PC-9 (cell line): ENCODE results near the gene STX16. TPM values are rescaled to one million over a fixed set of nuclear protein-coding genes. Genes with fewer than 3 reads are reported as not detected.

Source experiments
- BruUV-seq: library from RNA; stranded (reverse); fragments of 400-500 nt; replicated peaks from 2 replicates; lab custom pipeline; 2021; lab: Mats Ljungman, UMichigan
- CTCF ChIA-PET: fragments of 300-600 bp; sonication (Branson Sonifier 250); formaldehyde crosslinking; loops from one replicate; lab custom pipeline; 2022; ENCODE audit warnings: antibody characterized with exemption; lab: Charles Lee
- POLR2A ChIA-PET: fragments of 300-600 bp; sonication (Branson Sonifier 250); formaldehyde crosslinking; loops from one replicate; lab custom pipeline; 2022; ENCODE audit warnings: antibody characterized with exemption; ENCODE audit not compliant: unreplicated experiment; lab: Charles Lee
- DNase-seq, 2 experiments: peaks; one replicate each; pipeline versions ENCODE4 v3.0.0 to v3.0.0-alpha.2; 2015 to 2022; ENCODE audit warnings: mixed read lengths in 1 of 2
- H2AFZ ChIP-seq: fragments of 200-600 bp; sonication (generic); 2 replicates; pipeline ENCODE4 v1.8.1; 2017; ENCODE audit warnings: antibody characterized with exemption
- H3F3A ChIP-seq: fragments of 200-600 bp; sonication (generic); 2 replicates; pipeline ENCODE4 v1.8.1; 2017; ENCODE audit warnings: antibody characterized with exemption, mild to moderate bottlenecking, low read depth; ENCODE audit not compliant: insufficient read depth
- H3K27ac ChIP-seq: fragments of 200-600 bp; sonication (generic); 2 replicates; pipeline ENCODE4 v1.6.1; 2016; ENCODE audit warnings: mixed run types
- H3K27me3 ChIP-seq: fragments of 200-600 bp; sonication (generic); 2 replicates; pipeline ENCODE4 v1.6.1; 2016; ENCODE audit warnings: low read depth, mixed run types; ENCODE audit not compliant: insufficient read depth
- H3K36me3 ChIP-seq: fragments of 200-600 bp; sonication (generic); 2 replicates; pipeline ENCODE4 v1.6.1; 2016; ENCODE audit warnings: low read depth, mixed run types
- H3K4me1 ChIP-seq: fragments of 200-600 bp; sonication (generic); replicated peaks from 2 replicates; pipeline ENCODE4 v1.6.1; 2016; ENCODE audit warnings: mixed run types; ENCODE audit not compliant: insufficient read depth
- H3K4me2 ChIP-seq: fragments of 200-600 bp; sonication (generic); 2 replicates; pipeline ENCODE4 v1.6.1; 2017; ENCODE audit warnings: mixed run types
- H3K4me3 ChIP-seq: fragments of 200-600 bp; sonication (generic); 2 replicates; pipeline ENCODE4 v1.6.1; 2016; ENCODE audit warnings: mixed run types
- H3K79me2 ChIP-seq: fragments of 200-600 bp; sonication (generic); 2 replicates; pipeline ENCODE4 v1.6.1; 2017; ENCODE audit warnings: low read depth, mixed run types
- H3K9me2 ChIP-seq: fragments of 200-600 bp; sonication (generic); 2 replicates; pipeline ENCODE4 v1.8.1; 2017; ENCODE audit warnings: mild to moderate bottlenecking; ENCODE audit not compliant: insufficient read depth
- H3K9me3 ChIP-seq: fragments of 200-600 bp; sonication (generic); 2 replicates; pipeline ENCODE4 v1.8.1; 2016; ENCODE audit warnings: low read depth; ENCODE audit not compliant: insufficient read depth
- H4K20me1 ChIP-seq: fragments of 200-600 bp; sonication (generic); 2 replicates; pipeline ENCODE4 v1.8.1; 2017; ENCODE audit not compliant: insufficient read depth
- EZH2 ChIP-seq: fragments of 200-600 bp; sonication (generic); IDR thresholded peaks from 2 replicates; pipeline ENCODE4 v1.8.0; 2017; ENCODE audit warnings: antibody characterized with exemption, low read depth
- intact Hi-C: fragments of 100-400 bp; cut with micrococcal nuclease; formaldehyde crosslinking; loops from one replicate; pipeline ENCODE4 v1.10.0; 2022; ENCODE audit not compliant: unreplicated experiment
- total RNA-seq: library from RNA; stranded (reverse); gene quantifications from 2 replicates; pipeline ENCODE4 v1.2.3, GENCODE V29; 2021
- TF ChIP-seq, protein P1 (sequence below): fragments of 200-600 bp; sonication (generic); conservative IDR thresholded peaks from 2 replicates; pipeline ENCODE4 v1.6.1; 2017; ENCODE audit warnings: mixed run types, antibody characterized with exemption, mild to moderate bottlenecking, moderate library complexity

The STX16 gene
- total RNA-seq, 1 experiment from 2014 or later = 76.3 TPM

DNA sequence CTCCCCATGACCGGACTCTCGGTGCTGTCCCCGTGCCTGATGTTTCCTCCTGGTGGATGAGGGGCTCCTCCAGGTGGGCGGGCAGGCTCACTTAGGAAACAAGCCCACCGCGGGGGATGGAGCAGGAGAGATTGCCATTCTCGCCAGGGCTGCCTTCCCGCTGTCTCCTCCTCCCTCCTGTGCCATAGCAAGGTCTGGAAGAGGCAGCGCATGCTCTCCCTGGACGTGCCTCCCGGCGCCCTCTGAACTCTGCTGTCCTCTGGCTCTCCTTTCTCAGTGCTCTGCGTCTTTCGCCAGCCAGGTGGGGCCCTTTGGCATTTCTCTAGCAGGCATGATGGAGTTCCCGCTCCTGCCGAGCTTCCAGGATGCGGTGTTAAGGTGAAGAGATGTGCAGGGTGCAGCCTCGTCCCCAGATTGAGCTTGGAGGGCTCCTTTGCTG, 24.1 kb downstream of the STX16 start:
- Histone ChIP-seq H3K9me2 (no peaks in the 10 kb centered on the region), H3K79me2 (no peaks in the 10 kb centered on the region), H4K20me1 (peaks cover 16% of the 10 kb centered on the region; the same call in 1 of the 2 replicates), H3K27ac (no peak overlapping the region), H3K4me2 (no peak overlapping the region), H3K9me3 (no peaks in the 10 kb centered on the region), H3K4me3 (no peak overlapping the region), H3K4me1 (no peaks in the 10 kb centered on the region), H2AFZ (no peak overlapping the region), H3K27me3 (no peaks in the 10 kb centered on the region), H3F3A (no peaks in the 10 kb centered on the region), H3K36me3 (peaks cover 36% of the 10 kb centered on the region)
- intact Hi-C loops = no loop called here
- TF ChIP-seq, protein P1, sequence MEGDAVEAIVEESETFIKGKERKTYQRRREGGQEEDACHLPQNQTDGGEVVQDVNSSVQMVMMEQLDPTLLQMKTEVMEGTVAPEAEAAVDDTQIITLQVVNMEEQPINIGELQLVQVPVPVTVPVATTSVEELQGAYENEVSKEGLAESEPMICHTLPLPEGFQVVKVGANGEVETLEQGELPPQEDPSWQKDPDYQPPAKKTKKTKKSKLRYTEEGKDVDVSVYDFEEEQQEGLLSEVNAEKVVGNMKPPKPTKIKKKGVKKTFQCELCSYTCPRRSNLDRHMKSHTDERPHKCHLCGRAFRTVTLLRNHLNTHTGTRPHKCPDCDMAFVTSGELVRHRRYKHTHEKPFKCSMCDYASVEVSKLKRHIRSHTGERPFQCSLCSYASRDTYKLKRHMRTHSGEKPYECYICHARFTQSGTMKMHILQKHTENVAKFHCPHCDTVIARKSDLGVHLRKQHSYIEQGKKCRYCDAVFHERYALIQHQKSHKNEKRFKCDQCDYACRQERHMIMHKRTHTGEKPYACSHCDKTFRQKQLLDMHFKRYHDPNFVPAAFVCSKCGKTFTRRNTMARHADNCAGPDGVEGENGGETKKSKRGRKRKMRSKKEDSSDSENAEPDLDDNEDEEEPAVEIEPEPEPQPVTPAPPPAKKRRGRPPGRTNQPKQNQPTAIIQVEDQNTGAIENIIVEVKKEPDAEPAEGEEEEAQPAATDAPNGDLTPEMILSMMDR = no peak
- TF ChIP-seq EZH2 = no peak
- DNase-seq = no peak
- ChIA-PET CTCF (no interaction called here), POLR2A (no interaction called here)
- BruUV-seq = no TSS peak

DNA sequence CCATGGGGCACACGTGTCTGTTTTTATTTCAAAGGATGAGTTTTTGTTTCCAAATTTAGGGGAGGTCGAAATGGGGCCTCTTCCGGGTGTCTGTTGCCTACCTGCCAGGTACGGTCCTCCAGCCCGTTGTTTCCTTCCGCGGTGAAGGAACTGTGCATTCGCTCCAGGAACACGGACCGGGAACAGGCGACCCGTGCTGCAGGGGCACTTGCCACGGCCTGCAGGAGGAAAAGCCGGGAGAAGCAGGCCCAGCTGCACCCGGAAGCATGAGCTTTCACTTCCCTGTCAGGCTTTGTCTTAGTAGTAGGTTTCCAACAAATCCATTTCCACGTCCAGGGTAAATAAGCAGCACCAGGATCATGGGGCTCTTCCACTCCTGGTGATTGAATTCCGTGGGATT, 24.6 kb downstream of the STX16 start:
- CTCF ChIA-PET = no interaction called here

DNA sequence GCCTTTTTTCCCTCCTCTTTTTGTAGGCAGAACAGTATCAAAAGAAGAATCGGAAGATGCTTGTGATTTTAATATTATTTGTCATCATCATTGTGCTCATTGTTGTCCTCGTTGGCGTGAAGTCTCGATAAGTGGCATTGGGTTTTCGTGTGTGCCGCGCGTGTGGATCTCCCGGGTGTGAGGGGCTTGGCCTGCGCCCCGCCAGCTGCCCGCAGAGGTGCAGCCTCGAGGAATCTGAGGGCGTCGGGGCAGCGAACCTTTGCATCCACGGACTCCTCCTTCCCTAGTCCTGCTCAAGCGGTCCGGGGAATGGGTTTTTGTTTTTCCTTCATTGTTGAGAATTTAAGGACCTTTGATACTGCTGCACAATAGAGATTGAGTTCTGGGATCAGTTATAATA, 25.1 kb downstream of the STX16 start:
- Histone ChIP-seq H3K4me3 (no peak overlapping the region), H4K20me1 (peaks cover 16% of the 10 kb centered on the region; the same call in 1 of the 2 replicates), H2AFZ (no peak overlapping the region), H3K4me2 (no peak overlapping the region), H3F3A (no peaks in the 10 kb centered on the region), H3K27me3 (no peaks in the 10 kb centered on the region), H3K36me3 (peaks cover 27% of the 10 kb centered on the region), H3K27ac (no peak overlapping the region), H3K9me2 (no peaks in the 10 kb centered on the region), H3K79me2 (no peaks in the 10 kb centered on the region), H3K4me1 (no peaks in the 10 kb centered on the region), H3K9me3 (no peaks in the 10 kb centered on the region)
- CTCF ChIA-PET = no interaction called here
- no peak for DNase-seq
- no TSS peak for BruUV-seq
- TF ChIP-seq, protein P1 = no peak
- TF ChIP-seq EZH2 = no peak
- intact Hi-C loops = no loop called here
- POLR2A ChIA-PET = interaction anchor here (0.6 kb wide), 1 partner anchor 153 kb away, joined by 3 read pairs; no protein-coding TSS in a partner anchor

More for the DNA sequence above, 24.6 kb downstream of the STX16 start:
- H3K9me2 ChIP-seq = no peaks in the 10 kb centered on the region
- POLR2A ChIA-PET = no interaction called here
- H3K4me3 ChIP-seq = no peak overlapping the region
- H3K4me1 ChIP-seq = no peaks in the 10 kb centered on the region
- H4K20me1 ChIP-seq = peaks cover 16% of the 10 kb centered on the region; the same call in 1 of the 2 replicates
- H3K79me2 ChIP-seq = no peaks in the 10 kb centered on the region
- H3K9me3 ChIP-seq = no peaks in the 10 kb centered on the region
- no peak overlapping the region for H2AFZ ChIP-seq
- H3K36me3 ChIP-seq = peaks cover 32% of the 10 kb centered on the region
- BruUV-seq = no TSS peak
- no peaks in the 10 kb centered on the region for H3K27me3 ChIP-seq
- intact Hi-C loops = no loop called here
- no peak overlapping the region for H3K4me2 ChIP-seq
- H3K27ac ChIP-seq = no peak overlapping the region
- DNase-seq = no peak
- TF ChIP-seq, protein P1 = no peak
- H3F3A ChIP-seq = no peaks in the 10 kb centered on the region
